Aorta (tissue), 5 donors: ENCODE data around the gene POLDIP3. TPM values are rescaled to one million over a fixed set of nuclear protein-coding genes. Genes with fewer than 3 reads are reported as not detected.
"Not testable (repeated sequence)": the region's sequence is repeated elsewhere in the genome, so short reads cannot be mapped to it uniquely, and the experiment has no call there.

Experiments
- ATAC-seq: fragments of 200-7000 bp; cut with Tn5 transposase; one replicate; pipeline ENCODE4 v1.9.1; 2022; ENCODE audit warnings: moderate library complexity; ENCODE audit not compliant: low FRiP score
- DNase-seq, 2 donors: peaks; one replicate each; pipeline ENCODE4 v3.0.0-alpha.2; 2020
- H3K27ac ChIP-seq, 2 donors: one replicate each; pipeline ENCODE4 v1.5.1; 2013; ENCODE audit warnings: low read length in 2 of 2, mild to moderate bottlenecking in 2 of 2, moderate library complexity in 2 of 2, control low read depth in 1 of 2, inconsistent platforms in 1 of 2, low read depth in 1 of 2
- H3K27me3 ChIP-seq, 2 donors: one replicate each; pipeline ENCODE4 v1.6.1; 2013; ENCODE audit warnings: control low read depth in 1 of 2, low read length in 1 of 2, mild to moderate bottlenecking in 1 of 2, moderate library complexity in 1 of 2; ENCODE audit not compliant: insufficient read depth in 2 of 2, control insufficient read depth in 1 of 2
- H3K36me3 ChIP-seq, 2 donors: one replicate each; pipeline ENCODE4 v1.6.1; 2013; ENCODE audit warnings: control low read depth in 1 of 2, low read length in 1 of 2, mild to moderate bottlenecking in 1 of 2; ENCODE audit not compliant: insufficient read depth in 2 of 2, control insufficient read depth in 1 of 2
- H3K4me1 ChIP-seq, 2 donors: one replicate each; pipeline ENCODE4 v1.6.1; 2013; ENCODE audit warnings: low read length in 2 of 2, control low read depth in 1 of 2, mild to moderate bottlenecking in 1 of 2, moderate library complexity in 1 of 2; ENCODE audit not compliant: insufficient read depth in 2 of 2, control insufficient read depth in 1 of 2
- H3K4me3 ChIP-seq, 2 donors: one replicate each; pipeline ENCODE4 v1.5.1; 2013; ENCODE audit warnings: low read length in 2 of 2, control low read depth in 1 of 2, mild to moderate bottlenecking in 1 of 2
- H3K9me3 ChIP-seq: one replicate; pipeline ENCODE4 v1.6.1; 2013; ENCODE audit warnings: mild to moderate bottlenecking, low read length; ENCODE audit not compliant: control insufficient read depth
- WGBS, 2 donors: extraction: QIAGEN DNeasy Blood & Tissue Kit; methylation state at CpG; one replicate each; pipeline ENCODE4 v1.1.7; 2013; 5-methylcytosine and 5-hydroxymethylcytosine counted together
- intact Hi-C, 2 donors: fragments of 100-400 bp; cut with DNase I; formaldehyde crosslinking; loops; one replicate each; pipeline versions ENCODE4 v1.14.2 to v1.15.0; 2022
- polyA plus RNA-seq, 2 donors: library from polyadenylated mRNA; stranded (reverse); fragments of 200-250 nt; gene quantifications; one replicate each; pipeline ENCODE4 v1.2.3, GENCODE V29; 2013
- total RNA-seq, 2 donors: library from RNA; stranded (reverse); fragmentation: NEBNext Ultra II Directional; extraction: Animal tissue kit (Norgen Biotek cat#: 25700); gene quantifications; one replicate each; pipeline ENCODE4 v1.2.1, GENCODE V29; 2021
- donor health status: healthy with polysubstance abuse.
- donor health status: Bipolar disorder and iron deficiency.
- donor health status: DM: no; HTN: no; CAD: no.
- donor health status: DM: no; HTN: no; CAD: no.
- donor health status: DM: yes; HTN: yes; CAD: no.

POLDIP3 gene
- total and polyA plus RNA-seq, 4 donors, result 26.0 to 49.6 (median 41.0) TPM

DNA sequence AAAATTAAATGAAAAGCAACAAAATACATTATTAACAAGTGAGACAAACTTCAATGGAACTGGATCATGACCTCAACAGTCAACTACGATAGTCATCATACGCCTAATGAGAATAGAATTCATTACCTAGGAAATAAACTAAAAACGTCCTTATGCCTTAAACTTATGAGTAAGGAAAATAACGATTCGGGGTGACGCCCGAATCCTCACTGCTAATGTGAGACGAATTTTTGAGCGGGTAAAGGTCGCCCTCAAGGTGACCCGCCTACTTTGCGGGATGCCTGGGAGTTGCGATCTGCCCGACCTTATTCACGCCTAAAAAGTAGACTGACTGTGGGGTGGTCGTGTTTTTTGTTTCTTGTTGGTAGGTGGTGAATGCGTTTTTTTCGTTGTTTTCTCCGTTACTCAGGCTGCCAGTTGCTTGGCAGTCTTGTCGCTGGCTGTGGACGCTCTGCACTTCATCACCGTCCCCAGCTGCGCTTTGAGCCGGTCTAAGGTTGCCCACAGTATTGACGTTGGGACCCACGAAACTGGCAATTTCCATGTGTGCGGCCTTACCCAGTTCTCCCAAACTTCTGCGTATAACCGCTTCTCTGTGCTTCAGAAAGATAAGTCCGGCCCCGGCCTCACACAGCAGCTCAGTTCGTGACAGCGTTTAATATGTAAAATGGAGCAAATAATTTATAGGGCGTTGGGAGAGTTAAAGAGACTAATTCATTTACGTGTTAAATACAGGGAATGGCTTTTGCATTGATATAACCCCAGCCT lies 593 bp upstream of the POLDIP3 start:
- intact Hi-C loops, result no loop called here
- H3K4me1 ChIP-seq, result no peaks in the 10 kb centered on the region

DNA sequence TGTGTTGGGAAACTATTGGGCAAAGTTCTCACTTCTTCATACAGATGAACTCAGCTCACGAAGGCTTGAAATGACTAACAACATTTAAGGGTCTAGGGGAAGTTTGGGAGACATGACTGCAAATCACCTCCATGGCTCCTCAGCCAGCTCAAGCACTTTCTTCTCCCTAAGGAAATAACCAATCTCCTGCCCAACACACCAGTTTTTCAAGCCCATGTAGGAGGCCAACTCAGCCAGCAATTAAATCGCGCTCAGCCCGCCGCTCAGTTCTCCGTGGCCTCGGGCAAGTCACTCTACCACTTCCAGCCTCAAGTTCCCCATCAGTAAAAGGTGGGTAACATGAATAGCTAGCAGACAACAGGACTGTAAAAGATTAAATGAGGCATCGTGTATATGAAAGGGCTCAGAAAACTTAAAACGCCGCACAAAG lies 796 bp downstream of the POLDIP3 start:
- DNase-seq (peak in 1 of 2 donors; percentile 61), ATAC-seq (no peak)
- 0% methylated on average over 10 of the region's 10 CpGs for WGBS, 2 donors
- intact Hi-C loops, result no loop called here
- Histone ChIP-seq H3K9me3 (no peaks in the 10 kb centered on the region), H3K27me3 (peaks cover 0 to 5% of the 10 kb centered on the region in 2 donors), H3K27ac (peak overlapping the region; percentile 43 to 85), H3K4me1 (no peaks in the 10 kb centered on the region), H3K4me3 (peak overlapping the region; percentile 51 to 81), H3K36me3 (no peaks in the 10 kb centered on the region)

More for the DNA sequence above, 593 bp upstream of the POLDIP3 start:
- ATAC-seq, result peak; percentile 85
- Histone ChIP-seq H3K27me3 (peaks cover 0 to 5% of the 10 kb centered on the region in 2 donors), H3K4me3 (peak overlapping the region in 1 of 2 donors; percentile 5), H3K36me3 (no peaks in the 10 kb centered on the region), H3K27ac (peak overlapping the region; percentile 37 to 97), H3K9me3 (no peaks in the 10 kb centered on the region)
- 0 to 1% methylated on average over 35 of the region's 35 CpGs for WGBS, 2 donors
- DNase-seq, result peak; percentile 91

DNA sequence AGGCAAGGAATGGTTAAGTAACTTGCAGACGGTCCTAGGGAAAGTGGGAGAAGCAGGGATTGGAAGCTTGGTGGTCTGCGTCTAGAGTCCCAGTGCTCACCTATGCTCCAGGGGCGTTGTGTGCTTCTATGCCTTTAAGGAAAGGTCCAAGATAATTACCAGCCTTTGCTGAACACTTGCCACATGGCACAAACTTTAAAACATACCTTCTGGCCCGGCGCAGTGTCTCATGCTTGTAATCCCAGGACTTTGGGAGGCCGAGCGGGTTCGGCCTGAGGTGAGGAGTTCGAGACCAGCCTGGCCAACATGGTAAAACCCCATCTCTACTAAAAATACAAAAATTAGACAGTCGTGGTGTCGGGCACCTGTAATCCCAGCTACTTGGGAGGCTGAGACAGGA lies 2.3 kb downstream of the POLDIP3 start:
- ATAC-seq (no peak), DNase-seq (no peak)
- intact Hi-C loops, result no loop called here
- Histone ChIP-seq H3K4me1 (no peaks in the 10 kb centered on the region), H3K27me3 (peaks cover 0 to 5% of the 10 kb centered on the region in 2 donors), H3K36me3 (no peaks in the 10 kb centered on the region), H3K27ac (no peak overlapping the region), H3K4me3 (no peak overlapping the region), H3K9me3 (no peaks in the 10 kb centered on the region)
- 62 to 64% methylated on average over 11 of the region's 11 CpGs for WGBS, 2 donors

DNA sequence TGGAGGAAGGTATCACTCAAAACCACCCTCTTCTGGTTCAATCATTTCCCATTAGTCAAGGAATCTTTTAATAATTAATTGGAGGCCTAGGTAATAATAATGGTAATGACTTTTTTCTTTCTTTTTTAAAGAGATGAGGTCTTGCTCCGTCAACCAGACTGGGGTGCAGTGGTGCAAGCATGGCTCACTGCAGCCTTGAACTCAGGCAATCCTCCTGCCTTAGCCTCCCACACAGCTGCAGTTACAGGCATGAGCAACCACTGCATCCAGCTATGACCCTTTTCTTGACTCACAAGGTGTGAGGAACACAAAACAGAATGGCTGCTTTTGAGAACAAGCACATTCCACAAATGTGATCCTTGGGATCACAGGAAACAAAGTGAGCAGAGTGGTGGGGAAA lies 3.6 kb downstream of the POLDIP3 start:
- Histone ChIP-seq H3K9me3 (no peaks in the 10 kb centered on the region), H3K27ac (no peak overlapping the region), H3K27me3 (peaks cover 0 to 5% of the 10 kb centered on the region in 2 donors), H3K4me3 (no peak overlapping the region), H3K36me3 (no peaks in the 10 kb centered on the region), H3K4me1 (no peaks in the 10 kb centered on the region)
- WGBS, 2 donors, result 73 to 78% methylated on average over 1 of the region's 1 CpG
- intact Hi-C loops, result no loop called here
- DNase-seq (no peak), ATAC-seq (no peak)

DNA sequence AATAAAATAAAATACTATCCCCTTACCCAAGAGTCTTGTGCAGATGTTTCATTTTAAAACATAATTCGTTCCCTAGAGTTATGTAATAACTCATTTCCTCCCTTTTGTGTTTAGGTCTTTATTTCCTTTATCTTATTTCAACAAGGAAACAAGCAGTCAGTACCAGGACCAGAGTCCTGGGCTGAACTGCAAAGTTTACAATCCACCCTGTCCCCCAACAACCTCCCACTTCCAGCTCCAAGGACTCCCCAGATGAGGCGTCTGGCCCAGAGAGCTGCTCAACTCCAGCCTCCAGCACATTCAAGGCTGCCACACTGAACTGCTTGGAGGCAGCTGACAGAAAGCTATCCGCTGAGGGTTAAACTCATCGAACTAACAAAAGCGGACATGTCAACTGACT lies 4.5 kb downstream of the POLDIP3 start:
- intact Hi-C loops, result no loop called here
- peaks cover 0 to 1% of the 10 kb centered on the region in 2 donors for H3K27me3 ChIP-seq
- WGBS, 2 donors, result 69 to 74% methylated on average over 5 of the region's 5 CpGs
- H3K27ac ChIP-seq, result no peak overlapping the region
- DNase-seq, result no peak
- no peaks in the 10 kb centered on the region for H3K36me3 ChIP-seq
- H3K4me3 ChIP-seq, result no peak overlapping the region
- no peak for ATAC-seq
- H3K9me3 ChIP-seq, result no peaks in the 10 kb centered on the region
- H3K4me1 ChIP-seq, result no peaks in the 10 kb centered on the region

DNA sequence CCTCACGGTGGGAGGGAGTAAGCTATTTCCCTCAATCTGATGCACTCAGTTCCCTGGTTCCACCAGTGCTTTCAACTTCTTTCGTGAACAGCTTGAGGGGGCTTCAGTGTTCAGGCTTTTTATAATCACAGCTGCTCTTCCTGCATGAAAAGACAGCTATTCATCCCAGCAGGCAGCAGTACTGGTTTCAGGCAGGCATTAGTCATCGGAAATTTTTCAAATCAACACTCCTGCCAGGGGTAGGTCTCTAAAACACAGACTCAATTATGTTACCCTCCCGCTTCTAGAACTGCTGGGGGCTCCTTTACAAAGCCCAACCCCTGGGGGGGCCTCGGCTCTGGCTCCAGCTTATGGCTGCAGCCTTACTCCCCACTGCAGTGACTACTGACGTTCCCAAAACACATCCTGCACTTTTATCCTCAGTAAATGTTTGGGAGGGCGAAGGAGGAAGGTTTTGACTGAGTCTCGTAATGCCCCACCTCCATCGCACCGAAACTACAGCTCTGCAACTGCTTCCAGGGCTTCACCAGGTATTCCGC lies 5.8 kb downstream of the POLDIP3 start:
- intact Hi-C loops, result no loop called here
- no peak overlapping the region for H3K4me3 ChIP-seq
- H3K27ac ChIP-seq, result no peak overlapping the region
- 49 to 55% methylated on average over 11 of the region's 11 CpGs for WGBS, 2 donors
- DNase-seq (no peak), ATAC-seq (no peak)
- no peaks in the 10 kb centered on the region for H3K9me3 ChIP-seq
- no peaks in the 10 kb centered on the region for H3K4me1 ChIP-seq
- H3K27me3 ChIP-seq, result no peaks in the 10 kb centered on the region
- no peaks in the 10 kb centered on the region for H3K36me3 ChIP-seq

DNA sequence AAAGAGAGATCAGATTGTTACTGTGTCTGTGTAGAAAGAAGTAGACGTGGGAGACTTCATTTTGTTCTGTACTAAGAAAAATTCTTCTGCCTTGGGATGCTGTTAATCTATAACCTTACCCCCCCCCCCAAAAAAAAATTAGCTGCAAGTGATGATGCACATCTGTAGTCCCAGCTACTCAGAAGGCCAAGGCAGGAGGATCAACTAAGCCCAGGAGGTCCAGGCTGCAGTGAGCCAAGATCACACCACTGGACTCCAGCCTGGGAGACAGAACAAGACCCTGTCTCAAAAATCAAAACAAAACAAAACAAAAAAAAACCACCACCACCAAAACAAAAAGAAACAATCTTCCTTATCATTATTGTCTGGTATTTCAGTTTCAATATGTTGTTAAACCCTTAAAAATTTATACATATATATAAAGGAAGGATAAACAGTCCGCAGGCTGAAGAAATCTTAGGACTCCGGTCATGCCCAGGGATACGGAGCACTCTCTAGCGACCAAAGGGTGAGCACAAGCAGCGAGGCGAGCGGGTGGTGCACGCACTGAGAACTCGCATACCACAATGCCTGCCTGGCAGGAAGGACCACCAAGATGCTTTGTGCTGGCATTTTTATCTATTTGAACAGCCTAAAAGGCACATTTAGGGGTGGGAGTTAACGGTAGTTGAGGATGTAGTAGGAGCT lies 6.4 kb downstream of the POLDIP3 start:
- H3K9me3 ChIP-seq, result no peaks in the 10 kb centered on the region
- ATAC-seq (no peak), DNase-seq (no peak)
- H3K27me3 ChIP-seq, result no peaks in the 10 kb centered on the region
- H3K27ac ChIP-seq, result no peak overlapping the region
- no peaks in the 10 kb centered on the region for H3K4me1 ChIP-seq
- intact Hi-C loops, result no loop called here
- 79 to 81% methylated on average over 11 of the region's 11 CpGs for WGBS, 2 donors
- no peak overlapping the region for H3K4me3 ChIP-seq
- no peaks in the 10 kb centered on the region for H3K36me3 ChIP-seq

DNA sequence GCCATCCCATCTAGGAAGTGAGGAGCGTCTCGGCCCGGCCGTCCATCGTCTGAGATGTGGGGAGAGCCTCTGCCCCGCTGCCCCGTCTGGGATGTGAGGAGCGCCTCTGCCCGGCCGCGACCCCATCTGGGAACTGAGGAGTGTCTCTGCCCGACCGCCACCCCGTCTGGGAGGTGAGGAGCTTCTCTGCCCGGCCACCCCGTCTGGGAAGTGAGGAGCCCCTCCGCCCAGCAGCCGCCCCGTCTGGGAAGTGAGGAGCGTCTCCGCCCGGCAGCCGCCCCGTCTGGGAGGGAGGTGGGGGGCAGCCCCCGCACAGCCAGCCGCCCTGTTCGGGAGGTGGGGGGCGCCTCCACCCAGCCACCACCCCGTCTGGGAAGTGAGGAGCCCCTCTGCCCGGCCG lies 7.0 kb downstream of the POLDIP3 start:
- H3K27ac ChIP-seq, H3K27me3 ChIP-seq, ATAC-seq, H3K9me3 ChIP-seq, H3K36me3 ChIP-seq, H3K4me3 ChIP-seq, DNase-seq, H3K4me1 ChIP-seq, intact Hi-C loops: not testable (repeated sequence)
- WGBS, 2 donors, result 94% methylated on average over 30 to 31 of the region's 31 CpGs
